ENCODE measurements around the gene NSMCE3.
A peak's percentile ranks its signal among the peaks of the same experiment; 100 is the strongest.

Gene NSMCE3

DNA sequence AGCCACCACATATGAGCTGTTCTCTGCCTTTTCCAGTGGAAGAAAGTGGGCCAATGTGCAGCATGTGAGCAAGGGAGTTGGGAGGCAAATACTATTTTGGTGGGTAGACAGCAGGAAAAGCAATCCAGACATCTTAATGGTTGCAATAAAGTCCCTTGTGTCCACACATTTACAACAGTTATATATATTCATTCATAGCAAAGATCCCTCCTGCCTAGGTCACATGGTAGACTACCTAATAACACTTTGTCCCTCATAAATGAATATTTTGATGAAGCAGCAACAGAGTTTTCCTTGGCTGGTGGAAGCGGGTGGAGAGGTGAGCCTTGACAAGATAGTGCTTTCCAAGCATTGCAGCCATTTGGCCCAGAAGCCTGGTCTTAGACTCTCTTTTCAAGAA lies 6.2 kb upstream of the NSMCE3 start:
- no peak for TF ChIP-seq EZH2 (IDR thresholded peaks at IDR 0.05; ENCODE audit: borderline replicate concordance, low read length)
- TF ChIP-seq, protein P1, sequence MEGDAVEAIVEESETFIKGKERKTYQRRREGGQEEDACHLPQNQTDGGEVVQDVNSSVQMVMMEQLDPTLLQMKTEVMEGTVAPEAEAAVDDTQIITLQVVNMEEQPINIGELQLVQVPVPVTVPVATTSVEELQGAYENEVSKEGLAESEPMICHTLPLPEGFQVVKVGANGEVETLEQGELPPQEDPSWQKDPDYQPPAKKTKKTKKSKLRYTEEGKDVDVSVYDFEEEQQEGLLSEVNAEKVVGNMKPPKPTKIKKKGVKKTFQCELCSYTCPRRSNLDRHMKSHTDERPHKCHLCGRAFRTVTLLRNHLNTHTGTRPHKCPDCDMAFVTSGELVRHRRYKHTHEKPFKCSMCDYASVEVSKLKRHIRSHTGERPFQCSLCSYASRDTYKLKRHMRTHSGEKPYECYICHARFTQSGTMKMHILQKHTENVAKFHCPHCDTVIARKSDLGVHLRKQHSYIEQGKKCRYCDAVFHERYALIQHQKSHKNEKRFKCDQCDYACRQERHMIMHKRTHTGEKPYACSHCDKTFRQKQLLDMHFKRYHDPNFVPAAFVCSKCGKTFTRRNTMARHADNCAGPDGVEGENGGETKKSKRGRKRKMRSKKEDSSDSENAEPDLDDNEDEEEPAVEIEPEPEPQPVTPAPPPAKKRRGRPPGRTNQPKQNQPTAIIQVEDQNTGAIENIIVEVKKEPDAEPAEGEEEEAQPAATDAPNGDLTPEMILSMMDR (IDR thresholded peaks at IDR 0.05; ENCODE audit: low read length), result no peak
- Histone ChIP-seq H3K36me3 (ENCODE audit: insufficient read depth, low read length) (no peaks in the 10 kb centered on the region), H4K20me1 (ENCODE audit: insufficient read depth, low read length) (no peaks in the 10 kb centered on the region), H3F3A (ENCODE audit: insufficient read depth, low read length) (peaks cover under 1% of the 10 kb centered on the region; the same call in 1 of the 2 replicates), H3K9me3 (ENCODE audit: low read length) (no peaks in the 10 kb centered on the region), H3K4me2 (ENCODE audit: low read length) (no peak overlapping the region), H3K4me1 (ENCODE audit: insufficient read depth, low read length, severe bottlenecking) (peaks cover 20% of the 10 kb centered on the region), H2AFZ (ENCODE audit: low read length) (no peak overlapping the region), H3K9me2 (ENCODE audit: low read depth, low read length) (no peaks in the 10 kb centered on the region), H3K9ac (ENCODE audit: low read length) (no peak overlapping the region), H3K27ac (ENCODE audit: low read depth, low read length, poor library complexity, severe bottlenecking) (no peak overlapping the region), H3K79me2 (ENCODE audit: insufficient read depth, low read length) (no peaks in the 10 kb centered on the region), H3K27me3 (ENCODE audit: insufficient read depth, low read length) (no peaks in the 10 kb centered on the region), H3K4me3 (ENCODE audit: low read depth, low read length, poor library complexity, severe bottlenecking) (no peak overlapping the region)

DNA sequence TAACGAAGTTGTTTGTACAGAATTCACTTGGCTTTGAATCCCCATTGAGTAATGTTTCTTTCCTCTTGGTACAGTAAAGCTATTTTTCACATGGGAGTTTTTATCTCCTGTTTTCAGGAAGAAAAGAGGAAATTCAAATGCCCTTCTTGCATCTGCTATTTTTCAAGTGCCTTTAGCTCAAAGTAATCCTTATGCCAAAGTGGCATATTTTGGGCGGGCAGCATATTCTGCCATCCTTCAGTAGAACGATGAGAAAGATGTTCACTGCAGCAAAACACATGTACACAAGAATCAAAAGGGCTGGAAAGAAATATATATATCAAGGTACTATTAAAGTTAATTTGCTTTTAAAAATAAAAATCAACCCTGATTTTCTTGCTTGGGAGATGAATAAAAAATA lies 5.3 kb upstream of the NSMCE3 start:
- Histone ChIP-seq H2AFZ (ENCODE audit: low read length) (no peak overlapping the region), H3K79me2 (ENCODE audit: insufficient read depth, low read length) (no peaks in the 10 kb centered on the region), H3F3A (ENCODE audit: insufficient read depth, low read length) (peaks cover 8% of the 10 kb centered on the region; the same call in 1 of the 2 replicates), H3K4me2 (ENCODE audit: low read length) (no peak overlapping the region), H3K27ac (ENCODE audit: low read depth, low read length, poor library complexity, severe bottlenecking) (no peak overlapping the region), H3K9me2 (ENCODE audit: low read depth, low read length) (no peaks in the 10 kb centered on the region), H3K9me3 (ENCODE audit: low read length) (no peaks in the 10 kb centered on the region), H3K4me1 (ENCODE audit: insufficient read depth, low read length, severe bottlenecking) (peaks cover 29% of the 10 kb centered on the region), H3K36me3 (ENCODE audit: insufficient read depth, low read length) (no peaks in the 10 kb centered on the region), H3K4me3 (ENCODE audit: low read depth, low read length, poor library complexity, severe bottlenecking) (no peak overlapping the region), H3K27me3 (ENCODE audit: insufficient read depth, low read length) (no peaks in the 10 kb centered on the region), H3K9ac (ENCODE audit: low read length) (no peak overlapping the region), H4K20me1 (ENCODE audit: insufficient read depth, low read length) (no peaks in the 10 kb centered on the region)
- TF ChIP-seq EZH2 (IDR thresholded peaks at IDR 0.05; ENCODE audit: borderline replicate concordance, low read length), result no peak

- Histone ChIP-seq H3K9ac (ENCODE audit: low read length) (peak overlapping the region; percentile 75; the same call in 1 of the 2 replicates), H3K9me2 (ENCODE audit: low read depth, low read length) (no peaks in the 10 kb centered on the region), H3K4me3 (ENCODE audit: low read depth, low read length, poor library complexity, severe bottlenecking) (no peak overlapping the region), H4K20me1 (ENCODE audit: insufficient read depth, low read length) (no peaks in the 10 kb centered on the region), H3K79me2 (ENCODE audit: insufficient read depth, low read length) (peaks cover 16% of the 10 kb centered on the region; the same call in 1 of the 2 replicates), H2AFZ (ENCODE audit: low read length) (peak overlapping the region; percentile 54; the same call in 1 of the 2 replicates), H3K4me2 (ENCODE audit: low read length) (0 out of 2 replicates have a peak overlapping the region, but pooled peaks have one; percentile 27), H3K27me3 (ENCODE audit: insufficient read depth, low read length) (no peaks in the 10 kb centered on the region), H3K36me3 (ENCODE audit: insufficient read depth, low read length) (no peaks in the 10 kb centered on the region), H3K4me1 (ENCODE audit: insufficient read depth, low read length, severe bottlenecking) (peaks cover 46% of the 10 kb centered on the region), H3F3A (ENCODE audit: insufficient read depth, low read length) (peaks cover 8% of the 10 kb centered on the region; the same call in 1 of the 2 replicates), H3K9me3 (ENCODE audit: low read length) (no peaks in the 10 kb centered on the region), H3K27ac (ENCODE audit: low read depth, low read length, poor library complexity, severe bottlenecking) (peak overlapping the region; percentile 96)
- TF ChIP-seq, protein P1 (IDR thresholded peaks at IDR 0.05; ENCODE audit: low read length), result no peak
- TF ChIP-seq EZH2 (IDR thresholded peaks at IDR 0.05; ENCODE audit: borderline replicate concordance, low read length), result no peak
Measured at GRCh38 chr15:29272219-29272618, 2.6 kb upstream of the NSMCE3 start.

DNA sequence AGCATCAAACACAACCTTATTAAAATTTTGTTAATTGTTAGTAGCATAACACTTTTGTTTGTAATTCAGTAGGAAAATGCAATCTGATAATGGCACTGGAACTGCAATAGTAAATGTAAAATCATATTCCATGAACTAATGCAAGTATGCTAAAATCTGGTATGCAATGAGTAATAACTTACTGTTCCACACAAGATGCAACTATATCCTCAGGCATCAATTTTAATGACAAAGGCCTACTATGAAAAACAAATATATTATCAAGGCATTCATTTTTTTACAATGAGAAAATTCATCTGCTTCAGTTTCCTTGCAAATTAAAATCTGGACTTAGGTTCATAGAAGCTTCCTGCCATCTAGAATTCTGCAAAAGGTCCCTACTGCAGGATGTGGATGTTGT lies 1.4 kb upstream of the NSMCE3 start:
- Histone ChIP-seq H3K36me3 (ENCODE audit: insufficient read depth, low read length) (no peaks in the 10 kb centered on the region), H3K9ac (ENCODE audit: low read length) (peak overlapping the region; percentile 75), H3K4me3 (ENCODE audit: low read depth, low read length, poor library complexity, severe bottlenecking) (peak overlapping the region; percentile 76), H2AFZ (ENCODE audit: low read length) (peak overlapping the region; percentile 25; the same call in 1 of the 2 replicates), H3K27ac (ENCODE audit: low read depth, low read length, poor library complexity, severe bottlenecking) (peak overlapping the region; percentile 96), H3K79me2 (ENCODE audit: insufficient read depth, low read length) (peaks cover 16% of the 10 kb centered on the region; the same call in 1 of the 2 replicates), H3K9me2 (ENCODE audit: low read depth, low read length) (no peaks in the 10 kb centered on the region), H4K20me1 (ENCODE audit: insufficient read depth, low read length) (no peaks in the 10 kb centered on the region), H3F3A (ENCODE audit: insufficient read depth, low read length) (peaks cover 8% of the 10 kb centered on the region; the same call in 1 of the 2 replicates), H3K4me2 (ENCODE audit: low read length) (peak overlapping the region; percentile 77), H3K9me3 (ENCODE audit: low read length) (no peaks in the 10 kb centered on the region), H3K4me1 (ENCODE audit: insufficient read depth, low read length, severe bottlenecking) (peaks cover 52% of the 10 kb centered on the region), H3K27me3 (ENCODE audit: insufficient read depth, low read length) (no peaks in the 10 kb centered on the region)
- TF ChIP-seq EZH2 (IDR thresholded peaks at IDR 0.05; ENCODE audit: borderline replicate concordance, low read length), result no peak
- TF ChIP-seq, protein P1 (IDR thresholded peaks at IDR 0.05; ENCODE audit: low read length), result no peak

All from OCI-LY1 (cell line).